Cortex of kidney (tissue), 1 donor: Measurements from ENCODE around the gene BCAP29.
"Not testable (repeated sequence)": the region's sequence is repeated elsewhere in the genome, so short reads cannot be mapped to it uniquely, and the experiment has no call there.

Experiments
- DNase-seq: peaks from one replicate; lab custom pipeline; 2025; lab: John Stamatoyannopoulos, UW

BCAP29 gene

DNA sequence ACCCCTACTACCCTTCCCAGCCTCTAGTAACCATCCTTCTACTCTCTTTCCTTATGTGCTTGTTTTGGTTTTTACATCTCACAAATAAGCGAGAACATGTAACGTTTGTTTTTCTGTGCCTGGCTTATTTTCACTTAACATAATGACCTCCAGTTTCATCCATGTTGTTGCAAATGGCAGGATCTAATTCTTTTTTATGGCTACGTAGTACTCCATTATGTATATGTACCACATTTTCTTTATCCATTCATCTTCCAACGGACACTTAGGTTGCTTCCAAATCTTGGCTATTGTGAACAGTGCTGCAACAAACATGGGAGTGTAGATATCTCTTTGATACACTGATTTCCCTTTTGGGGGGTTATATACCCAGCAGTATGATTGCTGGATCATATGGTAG lies 47.0 kb downstream of the BCAP29 start:
- no peak for DNase-seq

DNA sequence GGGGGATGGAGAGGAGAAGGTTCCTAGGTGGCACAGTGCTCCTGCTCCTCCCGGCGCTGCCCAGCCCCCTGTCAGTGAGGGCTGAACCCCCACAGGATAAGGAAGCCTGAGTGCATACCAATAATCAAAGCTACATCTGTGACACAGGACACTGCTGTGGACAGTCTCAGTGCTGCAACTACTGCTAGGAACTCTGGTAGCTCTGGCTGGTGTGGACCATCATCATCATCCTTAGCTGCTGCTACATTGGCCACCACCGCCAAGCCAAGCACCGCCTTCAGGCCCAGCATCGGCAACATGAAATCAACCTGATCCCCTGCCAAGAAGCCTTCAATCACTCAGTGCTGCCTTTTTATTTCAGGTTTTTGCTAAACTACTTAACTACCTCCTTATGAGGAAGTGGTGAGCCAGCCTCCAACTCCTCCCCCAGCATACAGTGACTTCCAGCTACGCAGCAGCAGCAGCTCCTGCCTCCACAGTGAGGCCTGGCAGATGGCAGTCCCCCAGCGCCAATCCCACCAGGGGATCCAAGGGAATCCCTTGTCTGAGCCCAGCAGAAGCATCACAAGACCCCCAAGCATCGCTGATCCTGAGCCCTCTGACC lies 48.5 kb downstream of the BCAP29 start:
- no peak for DNase-seq

DNA sequence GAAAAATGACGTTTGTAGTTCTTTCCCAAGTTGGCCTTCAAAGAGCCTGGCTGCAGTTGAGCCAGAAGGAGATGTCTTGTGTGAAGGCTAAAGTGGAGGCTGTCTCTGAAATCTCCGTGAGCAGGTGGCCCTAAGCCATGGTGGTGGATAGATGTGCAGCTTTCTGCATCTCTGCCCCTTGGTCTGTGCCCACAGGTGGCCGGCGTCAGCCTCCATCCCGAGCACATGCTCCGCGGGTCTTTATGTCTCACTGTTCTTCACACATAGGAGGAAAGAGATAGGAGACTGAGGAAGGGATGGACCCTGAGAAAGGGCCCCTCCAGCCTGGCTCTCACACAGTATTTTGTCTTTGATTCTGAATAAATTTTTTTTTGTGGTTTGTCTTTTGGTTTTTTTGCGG lies 50.3 kb downstream of the BCAP29 start:
- DNase-seq, result no peak

DNA sequence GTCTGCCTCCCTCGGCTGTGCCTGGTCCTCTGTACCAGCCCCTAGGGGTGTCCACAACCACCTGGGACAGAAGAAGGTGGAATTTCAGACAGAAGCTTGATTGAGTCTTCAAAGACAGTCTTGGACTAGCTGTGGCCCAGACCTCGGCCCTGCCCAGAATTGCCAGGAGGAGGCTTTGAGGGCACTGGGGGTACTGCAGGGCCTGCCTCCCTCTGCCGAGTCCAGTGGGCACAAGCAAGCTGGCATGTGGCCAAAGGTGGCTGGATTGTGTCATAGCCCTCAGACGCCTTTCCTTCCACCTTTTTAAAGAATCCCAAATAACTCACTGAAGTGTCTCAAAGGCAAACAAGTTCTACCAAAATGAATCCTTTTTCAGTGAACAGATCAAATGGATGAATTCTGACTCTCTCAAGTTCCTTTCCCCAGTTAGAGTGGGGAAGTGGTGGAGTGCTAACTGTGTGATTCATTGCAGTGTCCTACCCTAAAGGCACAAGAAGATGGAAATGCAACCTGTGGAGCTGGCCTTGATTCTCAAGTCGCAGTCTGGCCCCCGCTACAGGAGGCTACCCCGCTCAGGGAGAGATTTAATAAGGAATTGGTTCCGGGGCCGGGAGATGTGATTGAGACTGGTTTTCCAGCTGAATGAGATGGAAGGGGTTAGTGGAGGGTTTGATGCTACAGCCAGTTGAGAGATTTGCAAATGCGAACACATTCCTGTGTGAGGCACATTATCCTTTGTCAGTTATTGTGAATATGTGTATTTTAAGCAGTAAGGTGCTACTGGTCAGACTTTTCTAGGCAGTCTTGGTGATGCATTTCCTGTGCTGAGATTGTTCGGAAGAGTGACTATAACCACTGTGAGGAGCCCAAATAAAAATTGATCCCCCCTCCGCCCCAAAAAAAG lies 51.8 kb downstream of the BCAP29 start:
- DNase-seq, result no peak

DNA sequence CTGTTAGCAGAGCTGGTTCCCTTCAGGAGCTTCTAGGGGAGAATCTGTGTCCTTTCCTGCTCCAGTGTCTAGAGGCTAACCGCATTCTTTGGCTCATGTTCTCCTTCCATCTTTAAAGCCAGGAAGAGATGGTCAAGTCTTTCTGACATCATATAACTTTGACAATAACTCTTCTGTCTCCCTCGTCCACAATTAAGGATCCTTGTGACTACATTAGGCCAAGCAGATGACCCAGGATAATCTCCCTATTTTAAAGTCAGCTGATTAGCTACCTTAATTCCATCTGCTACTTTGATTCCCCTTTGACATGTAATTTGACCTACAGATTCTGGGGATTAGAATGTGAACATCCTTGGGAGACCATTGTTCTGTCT lies 52.4 kb downstream of the BCAP29 start:
- DNase-seq, result no peak

DNA sequence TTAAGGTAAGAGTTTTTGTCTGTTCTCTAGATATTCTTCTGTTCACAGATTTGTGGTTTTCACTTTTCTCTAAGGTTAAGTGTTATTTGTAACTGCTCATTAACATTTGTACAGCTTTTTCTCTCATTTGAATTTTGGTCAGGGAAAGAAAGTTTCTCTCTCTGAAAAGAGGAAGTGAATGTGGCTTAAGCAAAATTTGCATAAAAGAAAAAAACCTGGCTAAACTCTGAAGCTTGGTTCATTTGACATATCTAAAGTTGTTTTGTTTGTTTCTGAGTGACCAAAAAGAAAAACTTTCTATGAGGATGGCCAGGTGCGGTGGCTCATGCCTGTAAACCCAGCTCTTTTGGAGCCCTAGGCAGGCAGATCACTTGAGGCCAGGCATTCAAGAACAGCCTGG lies 58.5 kb downstream of the BCAP29 start:
- no peak for DNase-seq

DNA sequence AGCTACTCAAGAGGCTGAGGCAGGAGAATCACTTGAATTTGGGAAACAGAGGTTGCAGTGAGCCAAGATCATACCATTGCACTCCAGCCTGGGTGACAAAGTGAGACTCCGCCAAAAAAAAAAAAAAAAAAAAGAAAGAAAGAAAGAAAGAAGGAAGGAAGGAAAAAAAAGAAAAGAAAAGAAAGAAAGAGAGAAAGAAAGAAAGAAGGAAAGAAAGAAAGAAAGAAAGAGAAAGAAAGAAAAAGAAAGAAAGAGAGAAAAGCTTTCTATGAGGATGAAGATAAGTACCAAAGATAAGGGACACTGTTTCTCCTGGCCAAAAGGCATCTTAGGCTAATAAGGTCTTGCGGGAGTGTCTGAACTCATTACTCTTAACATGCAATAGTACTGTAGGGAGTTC lies 59.0 kb downstream of the BCAP29 start:
- not testable (repeated sequence) for DNase-seq

DNA sequence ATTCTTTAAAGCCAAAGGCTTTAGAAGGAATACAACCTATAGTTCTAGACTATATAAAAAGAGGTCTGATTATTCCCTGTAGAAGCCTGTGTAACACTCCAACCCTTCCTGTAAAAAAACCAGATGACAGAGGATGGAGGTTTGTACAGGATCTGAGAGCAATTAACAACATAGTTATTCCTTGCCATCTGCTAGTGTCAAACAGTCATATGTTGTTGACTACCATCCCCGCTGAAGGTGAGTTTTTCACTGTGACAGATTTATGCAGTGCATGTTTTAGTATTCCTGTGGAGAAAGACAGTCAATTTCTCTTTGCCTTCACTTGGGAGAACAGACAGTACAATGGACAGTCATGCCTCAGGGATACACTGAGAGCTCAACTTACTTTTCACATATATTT lies 61.6 kb downstream of the BCAP29 start:
- no peak for DNase-seq

DNA sequence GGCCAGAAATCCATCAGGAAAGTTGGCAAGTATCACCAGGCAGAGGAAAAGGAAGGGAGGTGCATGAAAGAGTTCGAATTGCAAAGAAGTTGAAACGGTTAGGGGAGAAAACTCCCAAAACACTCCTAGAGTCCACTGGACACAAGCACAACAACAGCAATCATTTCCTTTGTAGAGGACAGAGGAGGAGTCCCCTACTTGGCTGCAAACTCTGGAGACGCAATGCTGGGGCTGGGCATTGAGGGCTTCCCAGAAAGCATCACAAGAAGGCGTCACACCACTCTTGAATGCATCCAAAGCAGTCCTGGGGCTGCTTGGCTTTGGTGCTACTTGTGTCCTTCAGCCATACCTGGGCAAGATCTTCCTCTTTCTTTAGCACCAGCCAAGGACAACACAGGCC lies 62.5 kb downstream of the BCAP29 start:
- no peak for DNase-seq

DNA sequence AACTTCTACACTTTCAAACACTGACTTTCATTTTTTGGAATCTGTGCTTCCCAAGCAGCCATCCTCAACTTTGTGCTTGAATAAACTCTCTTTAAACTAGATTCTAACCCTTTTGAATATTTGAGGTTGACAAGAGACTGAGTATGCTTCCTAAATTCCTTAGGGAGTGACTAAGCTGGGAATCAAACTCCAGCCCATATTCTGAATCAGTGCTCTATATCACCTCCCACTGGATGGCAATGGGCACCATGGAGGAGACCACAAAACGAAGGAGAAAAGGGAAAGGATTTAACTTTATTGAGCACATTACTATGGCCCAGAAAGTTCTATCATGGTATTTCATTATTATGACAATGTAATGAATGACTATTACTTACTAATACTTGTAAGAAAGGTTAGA lies 63.4 kb downstream of the BCAP29 start:
- no peak for DNase-seq

DNA sequence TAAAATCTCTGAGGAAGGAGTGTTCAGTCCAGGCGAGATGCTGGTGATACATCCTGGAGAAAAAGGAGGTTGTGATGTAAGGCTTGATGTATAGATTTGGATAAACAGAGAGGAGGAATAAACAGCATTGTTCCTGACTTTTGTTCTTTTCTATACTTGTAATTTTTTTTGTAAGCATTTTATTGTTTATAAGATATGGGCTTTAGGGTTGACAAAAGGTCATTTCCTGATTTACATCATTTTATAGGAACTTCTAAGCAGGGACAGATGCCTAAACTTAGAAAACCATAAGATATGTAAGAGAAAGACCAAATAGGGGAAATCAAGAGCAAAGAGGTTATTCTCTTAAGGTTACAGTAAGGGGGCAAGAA lies 63.9 kb downstream of the BCAP29 start:
- DNase-seq, result no peak

DNA sequence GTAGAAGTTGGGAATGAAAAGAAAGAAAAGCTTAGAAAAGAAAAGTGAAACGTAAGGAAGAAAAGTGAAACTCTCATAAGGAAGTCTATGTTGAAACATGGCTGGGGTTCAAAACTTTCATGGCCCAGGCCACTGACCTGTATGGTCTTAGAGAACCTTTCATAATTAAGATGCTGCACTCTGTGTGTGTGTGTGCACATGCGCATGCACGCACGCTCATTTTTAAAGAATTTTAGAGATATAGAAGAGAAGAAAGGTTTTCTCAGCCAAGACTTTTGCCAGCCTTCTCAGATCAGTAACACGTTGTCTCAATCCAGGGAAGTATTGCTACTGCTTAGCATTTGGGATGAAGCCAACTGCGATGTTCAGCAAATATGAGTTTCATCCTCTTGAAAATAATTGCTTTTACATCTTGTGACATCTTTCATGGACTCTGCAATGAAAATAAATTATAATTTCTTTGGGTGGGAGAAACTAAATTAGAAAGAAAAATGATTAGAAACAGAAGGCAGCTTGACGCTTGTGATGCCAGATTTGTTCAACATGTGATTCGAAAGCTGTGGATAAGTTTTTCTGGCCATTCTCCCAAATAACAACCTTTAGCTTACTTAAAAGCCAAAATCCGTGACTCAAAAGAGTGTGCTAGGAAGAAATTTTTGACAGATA lies 64.4 kb downstream of the BCAP29 start:
- no peak for DNase-seq

DNA sequence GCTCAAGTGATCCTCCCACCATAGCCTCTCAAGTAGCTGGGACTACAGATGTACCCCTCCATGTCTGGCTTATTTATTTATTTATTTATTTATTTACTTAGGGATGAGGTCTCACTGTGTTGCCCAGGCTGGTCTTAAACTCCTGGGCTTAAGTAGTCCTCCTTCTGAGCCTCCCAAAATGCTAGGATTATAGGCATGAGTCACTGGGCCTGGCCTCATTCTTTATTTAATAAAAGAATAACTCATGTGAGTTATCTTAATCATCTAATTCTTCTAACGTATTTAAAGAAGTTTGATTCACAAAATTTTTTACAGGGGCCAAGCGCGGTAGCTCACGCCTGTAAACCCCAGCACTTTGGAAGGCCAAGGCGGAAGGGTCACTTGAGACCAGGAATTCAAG lies 72.6 kb downstream of the BCAP29 start:
- DNase-seq, result no peak

DNA sequence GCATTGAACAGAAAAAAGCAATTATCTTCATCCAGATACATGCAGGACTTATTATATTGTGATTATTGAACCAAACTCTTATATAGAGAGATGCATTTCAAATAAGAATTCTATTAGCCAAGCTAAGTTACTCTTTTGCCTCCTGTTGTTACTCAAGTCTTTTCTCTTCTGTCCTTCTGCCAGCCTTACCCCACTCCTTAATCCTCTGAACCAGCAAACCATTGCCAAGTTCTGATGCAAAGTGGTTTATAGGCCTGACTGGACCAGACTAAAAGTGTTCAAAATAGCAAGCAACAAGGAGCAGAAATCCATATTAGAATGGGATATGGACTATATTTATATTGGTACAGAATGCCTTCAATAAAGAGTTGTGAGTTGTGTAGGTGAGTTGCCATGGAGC lies 78.4 kb downstream of the BCAP29 start:
- no peak for DNase-seq

DNA sequence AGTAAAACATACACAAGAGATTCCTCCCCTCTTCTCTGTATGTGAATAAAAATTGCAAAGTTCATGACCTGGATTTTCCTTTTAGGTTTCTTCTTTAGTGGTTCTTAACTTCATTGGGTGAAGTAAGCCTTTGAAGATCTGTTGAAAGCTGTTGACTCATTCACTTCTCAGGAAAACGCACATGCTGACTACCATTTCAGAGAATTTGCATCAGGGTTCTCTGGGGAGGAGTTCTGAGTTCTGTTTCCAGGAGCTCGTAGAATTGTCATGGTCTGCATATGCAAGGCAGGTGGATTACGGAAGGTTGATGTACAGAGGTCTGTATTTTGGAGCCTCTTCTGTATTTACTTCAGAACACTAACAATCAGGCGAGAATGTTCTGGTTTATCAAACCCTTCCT lies 79.6 kb downstream of the BCAP29 start:
- DNase-seq, result no peak

DNA sequence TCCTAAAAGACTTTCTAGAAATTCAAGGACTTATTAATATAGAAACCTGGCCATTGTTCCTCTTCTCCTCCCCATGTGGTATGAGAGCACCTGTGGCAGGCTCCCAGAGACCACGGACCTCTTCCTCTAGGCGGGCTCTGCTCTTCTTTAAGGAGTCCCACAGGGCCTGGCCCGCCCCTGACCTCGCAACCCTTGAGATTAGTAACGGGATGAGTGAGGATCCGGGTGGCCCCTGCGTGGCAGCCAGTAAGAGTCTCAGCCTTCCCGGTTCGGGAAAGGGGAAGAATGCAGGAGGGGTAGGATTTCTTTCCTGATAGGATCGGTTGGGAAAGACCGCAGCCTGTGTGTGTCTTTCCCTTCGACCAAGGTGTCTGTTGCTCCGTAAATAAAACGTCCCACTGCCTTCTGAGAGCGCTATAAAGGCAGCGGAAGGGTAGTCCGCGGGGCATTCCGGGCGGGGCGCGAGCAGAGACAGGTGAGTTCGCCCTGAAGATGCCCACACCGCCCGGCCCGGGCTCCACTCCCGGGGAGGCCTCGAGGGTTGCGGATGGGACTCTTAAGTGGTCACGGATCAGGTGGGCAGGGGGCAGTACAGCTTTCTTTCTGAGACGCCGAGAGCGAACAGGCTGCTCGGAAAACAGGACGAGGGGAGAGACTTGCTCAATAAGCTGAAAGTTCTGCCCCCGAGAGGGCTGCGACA lies 80.5 kb downstream of the BCAP29 start, which contains the start of gene SLC26A4:
TSS of gene SLC26A4 (plus strand) at position 448 of the 700 bp plus-strand sequence. CDS start 814 bp downstream, outside the sequence.
- DNase-seq, result no peak

DNA sequence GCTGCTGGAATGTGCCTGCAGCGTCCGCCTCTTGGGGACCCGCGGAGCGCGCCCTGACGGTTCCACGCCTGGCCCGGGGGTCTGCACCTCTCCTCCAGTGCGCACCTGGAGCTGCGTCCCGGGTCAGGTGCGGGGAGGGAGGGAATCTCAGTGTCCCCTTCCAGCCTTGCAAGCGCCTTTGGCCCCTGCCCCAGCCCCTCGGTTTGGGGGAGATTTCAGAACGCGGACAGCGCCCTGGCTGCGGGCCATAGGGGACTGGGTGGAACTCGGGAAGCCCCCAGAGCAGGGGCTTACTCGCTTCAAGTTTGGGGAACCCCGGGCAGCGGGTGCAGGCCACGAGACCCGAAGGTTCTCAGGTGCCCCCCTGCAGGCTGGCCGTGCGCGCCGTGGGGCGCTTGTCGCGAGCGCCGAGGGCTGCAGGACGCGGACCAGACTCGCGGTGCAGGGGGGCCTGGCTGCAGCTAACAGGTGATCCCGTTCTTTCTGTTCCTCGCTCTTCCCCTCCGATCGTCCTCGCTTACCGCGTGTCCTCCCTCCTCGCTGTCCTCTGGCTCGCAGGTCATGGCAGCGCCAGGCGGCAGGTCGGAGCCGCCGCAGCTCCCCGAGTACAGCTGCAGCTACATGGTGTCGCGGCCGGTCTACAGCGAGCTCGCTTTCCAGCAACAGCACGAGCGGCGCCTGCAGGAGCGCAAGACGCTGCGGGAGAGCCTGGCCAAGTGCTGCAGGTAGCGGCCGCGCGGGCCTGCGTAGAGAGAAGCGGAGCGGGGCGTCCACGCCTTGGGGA lies 81.2 kb downstream of the BCAP29 start:
- DNase-seq, result no peak

DNA sequence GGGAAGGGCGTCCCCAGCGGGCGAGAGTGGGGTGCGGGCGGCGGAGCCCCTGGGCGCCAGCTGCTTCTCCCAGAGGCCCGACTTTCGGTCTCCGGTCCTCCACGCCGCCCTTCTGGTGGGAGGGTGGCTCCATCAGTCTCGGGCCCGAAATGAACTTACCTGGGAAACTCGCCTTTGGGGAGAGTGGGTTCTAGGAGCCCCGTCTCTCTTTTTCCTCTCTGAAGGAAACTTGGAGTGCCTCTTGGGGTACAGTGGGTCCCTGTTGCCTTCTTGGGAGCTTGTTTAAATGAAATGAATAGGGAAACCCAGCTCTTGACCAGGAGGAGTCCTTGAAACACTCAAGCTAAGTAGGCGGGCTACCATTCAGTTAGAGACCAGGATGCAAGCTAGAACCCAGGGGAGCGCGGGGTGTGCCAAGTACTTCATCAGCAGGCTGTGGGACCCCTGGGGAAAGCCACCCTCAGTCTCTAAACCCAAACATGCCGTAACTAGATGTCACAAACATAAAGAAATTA lies 81.9 kb downstream of the BCAP29 start:
- DNase-seq, result no peak

DNA sequence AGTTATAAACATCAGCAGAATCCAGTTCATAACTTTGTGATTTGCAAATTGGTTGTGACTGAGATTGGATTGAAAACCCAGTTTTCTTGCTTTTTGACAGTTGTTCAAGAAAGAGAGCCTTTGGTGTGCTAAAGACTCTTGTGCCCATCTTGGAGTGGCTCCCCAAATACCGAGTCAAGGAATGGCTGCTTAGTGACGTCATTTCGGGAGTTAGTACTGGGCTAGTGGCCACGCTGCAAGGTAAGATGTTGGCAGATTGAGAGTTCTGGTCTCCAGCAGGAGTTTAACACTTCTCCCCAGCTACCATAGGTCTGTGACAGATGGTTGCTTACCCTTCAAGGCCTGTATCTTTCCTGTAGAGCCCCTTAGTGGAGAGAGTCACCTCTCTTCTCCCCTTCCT lies 83.2 kb downstream of the BCAP29 start:
- DNase-seq, result no peak

DNA sequence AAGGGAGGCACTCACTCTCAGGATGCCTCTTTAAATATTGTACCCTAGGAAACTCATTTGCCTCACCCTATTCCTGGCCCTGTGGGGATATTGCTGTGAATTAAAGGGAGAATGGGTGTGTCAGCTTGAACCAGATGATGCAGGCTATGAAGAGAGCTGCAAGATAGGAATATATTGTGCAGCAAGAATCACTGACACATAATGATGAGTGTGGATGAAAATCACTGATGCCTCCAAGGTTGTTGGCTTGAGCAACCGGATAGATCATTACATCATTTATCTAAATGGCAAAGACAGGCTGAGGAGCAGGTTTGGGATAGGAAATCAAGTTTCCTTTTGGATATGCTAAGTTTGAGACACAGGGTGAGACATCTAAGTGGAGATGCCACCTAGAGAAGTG lies 86.7 kb downstream of the BCAP29 start:
- DNase-seq, result no peak

DNA sequence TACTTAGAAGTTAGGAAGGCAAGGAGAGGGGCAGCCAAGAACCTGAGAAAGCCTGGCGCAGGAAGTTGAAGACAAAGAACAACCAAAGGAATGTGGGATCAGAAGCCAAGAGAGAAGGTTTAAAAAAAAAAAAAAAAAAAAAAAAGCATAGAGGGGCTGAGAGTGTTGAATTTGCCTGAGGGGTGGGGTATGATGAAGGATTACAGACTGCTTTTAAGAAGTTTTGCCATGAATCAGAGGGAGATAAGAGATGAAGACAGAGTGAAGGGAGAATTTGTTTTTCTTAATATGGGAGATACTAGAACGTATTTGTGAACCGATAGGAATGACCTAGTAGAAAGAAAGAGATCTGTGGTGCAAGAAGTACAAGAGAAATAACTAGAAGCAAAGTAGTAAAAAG lies 87.3 kb downstream of the BCAP29 start:
- no peak for DNase-seq

DNA sequence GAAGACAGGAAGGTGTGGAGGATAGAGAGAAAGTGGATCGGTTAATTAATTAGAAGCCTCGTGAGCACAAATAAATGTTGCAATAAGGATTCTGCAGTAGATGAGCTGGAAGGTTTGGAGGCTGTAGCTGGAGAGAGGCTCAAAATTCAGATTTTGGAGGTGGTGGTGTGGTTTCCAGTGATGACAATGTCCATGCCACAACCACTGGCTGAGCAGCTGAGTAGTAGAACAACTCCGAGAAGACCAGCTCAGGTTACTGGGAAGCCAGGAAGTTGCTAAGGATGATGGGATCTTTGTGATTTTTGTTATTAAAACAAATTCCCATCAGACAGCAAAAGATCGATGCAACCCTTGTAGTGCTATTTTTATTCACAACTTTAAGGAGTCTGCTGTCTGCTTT lies 88.2 kb downstream of the BCAP29 start:
- DNase-seq, result no peak
